ENCODE data around the gene VPS9D1.
A peak's percentile ranks its signal among the peaks of the same experiment; 100 is the strongest.

The VPS9D1 gene

DNA sequence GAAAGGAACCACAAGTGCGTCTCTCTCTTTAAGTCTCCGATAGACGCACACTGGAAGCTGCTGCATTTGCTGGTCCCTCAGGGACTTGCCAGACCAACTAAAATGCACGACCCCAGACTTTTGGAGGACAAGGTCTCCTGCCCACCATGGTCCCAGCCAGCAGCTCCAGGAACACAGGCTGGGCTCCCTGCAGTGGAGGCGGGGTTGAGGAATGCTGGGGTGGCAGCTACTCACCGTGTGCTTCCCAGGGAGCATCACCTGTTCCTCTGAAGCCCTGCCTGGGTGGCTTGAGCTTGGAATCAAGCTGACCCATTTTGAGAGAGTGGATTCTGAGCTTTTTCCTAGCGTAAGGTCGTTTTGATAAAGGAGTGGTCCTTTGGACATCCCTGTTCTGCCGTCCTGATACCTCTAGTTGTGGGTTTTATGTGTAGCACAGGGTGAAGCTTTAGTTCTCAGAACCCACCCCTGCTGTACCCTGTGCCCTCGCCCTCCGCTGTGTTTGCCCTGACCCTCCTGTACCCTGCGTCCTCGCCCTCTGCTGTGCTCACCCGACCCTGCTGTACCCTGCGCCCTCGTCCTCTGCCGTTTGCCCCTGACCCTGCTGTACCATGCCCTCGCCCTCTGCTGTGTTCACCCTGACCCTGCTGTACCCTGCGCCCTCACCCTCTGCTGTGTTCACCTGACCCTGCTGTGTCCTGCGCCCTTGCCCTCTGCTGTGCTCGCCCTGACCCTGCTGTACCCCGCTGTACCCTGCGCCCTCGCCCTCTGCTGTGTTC, 11.6 kb upstream of the VPS9D1 start:
- DNase-seq (ENCODE audit: low read depth in 2 of 2), result no peak

DNA sequence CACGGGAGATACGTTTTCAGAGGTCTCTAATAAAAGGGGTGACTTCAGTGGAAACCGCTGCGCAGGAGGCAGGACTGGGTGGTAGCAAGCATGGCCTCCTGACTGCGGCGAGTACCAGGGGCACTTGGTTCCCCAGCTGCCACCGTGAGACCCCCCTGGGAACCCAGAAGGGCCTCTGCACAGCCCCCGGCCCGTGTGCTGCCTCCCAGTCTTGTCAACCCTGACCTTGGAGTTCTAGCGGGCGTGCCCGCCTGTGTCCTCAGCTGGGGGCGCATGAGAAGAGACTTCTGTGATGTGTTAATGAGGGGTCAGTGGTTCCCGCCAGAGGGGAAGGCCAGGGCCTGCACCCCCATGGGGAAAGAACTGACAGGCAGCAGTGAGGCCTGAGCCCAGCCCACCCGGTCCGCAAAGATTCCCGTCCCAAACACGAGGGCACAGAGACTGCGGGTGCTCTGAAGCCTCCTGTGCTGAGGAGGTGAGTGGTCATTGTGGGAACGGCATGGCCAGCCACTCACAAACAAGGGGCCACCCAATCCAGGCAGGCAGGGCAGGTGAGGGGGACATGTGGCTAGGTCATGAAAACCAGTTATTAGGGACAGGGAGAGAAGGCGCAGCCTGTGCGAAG, 10.0 kb upstream of the VPS9D1 start:
- DNase-seq (ENCODE audit: low read depth in 2 of 2), result no peak

DNA sequence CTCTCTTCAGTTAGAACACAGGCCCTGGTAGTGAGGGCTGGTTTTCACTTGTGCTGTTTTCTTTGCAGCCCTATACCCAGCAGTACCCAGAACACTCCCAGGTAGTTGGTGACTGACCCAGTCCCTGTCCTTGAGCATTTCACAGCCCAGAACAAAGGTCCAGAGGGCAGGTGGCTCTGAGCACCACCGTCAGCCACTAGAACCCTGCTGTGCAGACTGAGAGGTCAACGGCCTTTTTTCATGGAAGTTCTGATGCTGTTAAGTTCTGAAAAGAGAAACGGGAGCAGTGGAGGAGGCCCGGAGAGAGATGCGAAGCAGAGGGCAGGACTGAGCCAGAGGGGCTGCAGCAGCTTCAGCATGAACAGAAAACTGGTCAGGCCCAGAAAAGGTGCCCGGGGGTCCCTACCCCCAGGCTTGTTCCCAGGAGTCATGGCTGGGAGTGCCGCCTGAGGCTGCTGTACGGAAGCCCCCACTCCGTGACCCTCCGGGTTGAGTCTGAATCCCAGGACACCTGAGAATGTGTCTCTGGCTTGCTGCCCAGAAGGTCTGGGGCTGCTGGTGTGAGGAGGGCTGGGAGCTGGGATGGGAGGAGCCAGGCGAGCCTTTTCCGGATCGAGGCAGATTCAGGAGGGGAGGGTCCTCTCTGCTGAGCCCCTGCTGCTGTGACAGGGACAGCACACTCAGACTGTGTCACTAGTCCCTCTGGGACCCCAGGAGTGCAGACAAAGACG, 9.3 kb upstream of the VPS9D1 start:
- no peak for DNase-seq (ENCODE audit: low read depth in 2 of 2)

DNA sequence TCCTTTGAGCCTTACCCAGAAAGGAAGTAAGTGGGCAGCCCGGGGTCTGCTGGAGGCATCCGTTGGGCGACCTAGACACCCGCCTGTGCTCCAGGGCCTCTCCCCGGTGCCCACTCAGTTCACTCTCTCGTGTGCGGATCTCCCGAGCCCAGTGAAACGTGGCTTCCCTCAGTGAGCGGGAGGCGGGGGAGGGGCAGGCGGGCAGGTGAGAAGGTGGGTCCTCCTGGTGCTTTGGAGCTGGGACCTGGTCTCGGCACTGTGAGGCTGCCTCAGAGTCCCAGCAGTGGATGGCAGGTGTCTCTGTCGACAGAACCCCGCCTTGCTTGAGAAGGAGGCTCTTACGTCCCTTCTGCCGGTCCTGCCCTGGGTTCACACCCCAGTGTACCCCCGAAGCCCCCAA, 8.6 kb upstream of the VPS9D1 start:
- DNase-seq (ENCODE audit: low read depth in 2 of 2), result no peak

DNA sequence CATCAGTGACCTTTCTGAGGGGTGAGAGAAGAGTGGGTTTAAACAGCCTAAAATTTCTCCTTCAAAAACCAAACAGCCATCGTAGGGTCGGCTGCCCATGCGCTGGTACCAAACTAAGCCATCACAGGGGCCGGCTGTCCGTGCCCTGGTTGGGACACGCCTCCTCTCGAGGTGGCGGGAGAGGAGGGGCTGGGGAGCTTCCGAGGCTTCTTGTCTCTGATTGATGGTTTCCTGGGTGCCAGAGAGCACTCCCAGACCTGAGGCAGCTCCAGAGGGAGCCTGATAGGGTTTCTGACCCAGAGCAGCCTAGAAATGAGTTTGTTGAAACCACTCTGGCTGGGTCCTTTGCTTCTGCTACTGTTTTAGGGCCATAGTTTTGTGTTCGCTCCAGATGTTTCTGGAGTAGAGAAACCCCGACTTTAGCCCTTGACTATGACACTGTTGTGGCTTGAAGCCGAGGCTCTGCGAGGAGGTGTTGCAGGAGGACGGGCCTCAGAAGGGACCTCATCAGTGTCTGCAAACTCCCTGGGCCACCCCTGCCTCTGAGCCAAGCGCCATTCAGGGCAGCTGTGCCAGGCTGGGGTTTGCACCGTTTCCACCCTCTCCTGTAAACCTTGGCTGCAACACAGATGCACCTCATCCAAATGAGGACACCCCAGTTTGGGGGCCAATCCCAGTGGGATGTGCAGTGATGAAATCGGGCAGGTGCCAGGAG, 6.9 kb upstream of the VPS9D1 start:
- no peak for DNase-seq (ENCODE audit: low read depth in 2 of 2)

DNA sequence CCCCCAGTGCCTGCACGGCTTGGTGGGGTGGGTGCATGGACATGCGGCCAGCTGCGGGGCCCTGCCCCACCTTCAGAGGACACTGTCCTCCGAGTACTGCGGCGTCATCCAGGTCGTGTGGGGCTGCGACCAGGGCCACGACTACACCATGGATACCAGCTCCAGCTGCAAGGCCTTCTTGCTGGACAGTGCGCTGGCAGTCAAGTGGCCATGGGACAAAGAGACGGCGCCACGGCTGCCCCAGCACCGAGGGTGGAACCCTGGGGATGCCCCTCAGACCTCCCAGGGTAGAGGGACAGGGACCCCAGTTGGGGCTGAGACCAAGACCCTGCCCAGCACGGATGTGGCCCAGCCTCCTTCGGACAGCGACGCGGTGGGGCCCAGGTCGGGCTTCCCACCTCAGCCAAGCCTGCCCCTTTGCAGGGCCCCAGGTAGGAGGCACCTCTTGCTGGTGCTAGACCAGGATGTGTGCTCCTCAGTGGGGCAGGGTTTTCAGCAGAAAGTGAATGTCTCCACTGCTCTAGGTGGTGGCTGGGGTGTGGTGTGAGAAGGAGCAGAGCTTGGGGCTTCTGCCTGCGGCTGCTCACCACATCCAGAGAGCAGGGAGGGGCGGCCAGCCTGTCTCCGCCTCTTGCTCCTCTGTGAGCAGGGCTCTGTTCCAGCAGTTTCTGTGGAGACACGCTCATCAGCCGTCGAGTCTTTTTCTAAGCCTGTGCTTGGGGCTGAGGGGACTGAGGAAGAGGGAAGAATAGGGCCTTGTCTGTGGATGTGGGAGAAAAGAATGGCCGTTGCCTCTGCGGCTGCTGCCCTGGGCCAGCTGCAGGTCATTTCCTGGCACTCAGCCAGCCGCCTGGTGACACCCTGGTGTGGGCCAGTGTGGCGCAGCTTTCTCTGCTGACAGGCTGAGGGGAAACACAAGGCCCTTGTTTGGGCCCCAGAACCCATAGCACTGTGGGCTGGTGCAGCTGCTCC, 2.9 kb upstream of the VPS9D1 start:
- DNase-seq (ENCODE audit: low read depth in 2 of 2), result peak; percentile 55 to 57

DNA sequence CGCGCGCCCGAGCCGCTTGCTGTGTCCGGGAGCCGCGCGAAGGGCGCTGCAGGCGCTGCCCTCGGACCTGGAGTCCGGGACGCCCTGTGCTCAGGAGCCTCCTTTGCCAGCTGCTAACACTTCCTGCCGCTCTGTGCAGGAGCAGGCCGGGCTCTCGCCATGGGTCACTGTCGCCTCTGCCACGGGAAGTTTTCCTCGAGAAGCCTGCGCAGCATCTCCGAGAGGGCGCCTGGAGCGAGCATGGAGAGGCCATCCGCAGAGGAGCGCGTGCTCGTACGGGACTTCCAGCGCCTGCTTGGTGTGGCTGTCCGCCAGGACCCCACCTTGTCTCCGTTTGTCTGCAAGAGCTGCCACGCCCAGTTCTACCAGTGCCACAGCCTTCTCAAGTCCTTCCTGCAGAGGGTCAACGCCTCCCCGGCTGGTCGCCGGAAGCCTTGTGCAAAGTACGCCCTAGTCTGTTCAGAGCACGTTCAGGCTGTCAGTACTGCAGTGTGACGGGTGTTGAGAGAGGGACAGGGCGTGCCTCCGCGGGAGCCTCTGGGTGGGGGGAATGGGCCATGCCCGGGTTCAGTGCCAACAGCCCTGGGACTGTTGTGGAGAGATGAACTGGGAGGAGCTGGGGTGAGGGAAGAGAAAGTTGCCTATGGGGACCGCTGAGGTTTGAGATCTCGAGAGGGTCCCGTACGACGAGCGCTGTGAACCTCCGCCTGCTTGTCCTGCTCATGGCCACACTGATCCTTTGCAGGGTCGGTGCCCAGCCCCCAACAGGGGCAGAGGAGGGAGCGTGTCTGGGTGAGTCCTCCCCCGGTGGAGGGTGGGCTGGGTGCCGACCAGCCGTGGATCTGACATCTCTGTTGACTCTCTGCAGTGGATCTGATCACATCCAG, 1.9 kb upstream of the VPS9D1 start:
- DNase-seq (ENCODE audit: low read depth in 2 of 2), result no peak

DNA sequence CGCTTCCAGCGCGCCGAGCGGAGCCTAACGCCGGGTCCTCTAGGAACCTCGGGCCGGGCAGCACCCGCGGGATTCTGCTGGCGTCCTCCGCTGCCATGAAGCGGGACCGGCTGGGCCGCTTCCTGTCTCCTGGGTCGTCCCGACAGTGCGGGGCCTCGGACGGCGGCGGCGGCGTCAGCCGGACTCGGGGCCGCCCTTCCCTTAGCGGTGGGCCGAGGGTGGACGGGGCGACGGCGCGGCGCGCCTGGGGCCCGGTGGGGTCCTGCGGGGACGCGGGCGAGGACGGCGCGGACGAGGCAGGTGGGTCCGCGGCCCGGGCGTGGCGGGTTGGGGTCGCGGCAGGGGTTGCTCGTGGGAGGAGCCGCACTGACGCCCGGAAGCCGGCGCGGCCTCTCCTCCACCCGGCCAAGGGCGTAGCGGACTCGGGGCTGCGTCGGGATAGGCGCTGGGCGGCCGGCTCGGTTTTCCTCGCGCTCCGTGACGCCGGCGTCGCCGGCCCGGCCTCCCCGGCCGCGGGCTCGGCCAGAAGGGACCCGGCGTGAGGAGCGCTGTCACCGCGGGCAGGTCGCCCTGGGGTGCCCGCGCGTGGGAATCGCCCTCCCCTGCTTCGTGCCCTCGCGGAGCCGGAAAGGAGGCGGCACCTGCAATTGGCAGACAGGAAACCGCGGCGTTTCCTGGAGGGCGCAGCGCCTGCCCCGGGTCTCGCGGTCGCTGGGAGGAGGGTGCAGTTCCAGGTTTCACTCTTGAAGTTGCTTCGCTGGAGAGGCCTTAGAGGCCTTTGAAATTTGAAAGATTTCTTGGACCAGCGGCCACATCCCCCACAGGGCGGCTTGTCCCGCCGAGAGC, 1.1 kb upstream of the VPS9D1 start:
- peak; percentile 78 to 81 for DNase-seq (ENCODE audit: low read depth in 2 of 2)

DNA sequence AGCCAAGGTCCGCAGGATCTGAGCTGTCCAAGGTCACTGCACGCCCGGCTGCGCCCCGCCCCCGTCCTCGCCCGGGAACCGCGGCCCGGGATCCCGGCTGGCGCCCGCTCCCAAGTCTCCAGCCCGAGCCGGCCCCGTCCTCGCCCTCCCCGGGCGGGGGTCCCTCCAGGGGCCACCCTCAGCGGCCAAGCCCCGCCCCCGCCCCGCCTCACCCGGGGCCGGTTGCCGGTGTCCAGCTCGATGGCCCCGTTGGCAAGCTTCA, 216 bp downstream of the VPS9D1 start:
- DNase-seq (ENCODE audit: low read depth in 2 of 2), result no peak

DNA sequence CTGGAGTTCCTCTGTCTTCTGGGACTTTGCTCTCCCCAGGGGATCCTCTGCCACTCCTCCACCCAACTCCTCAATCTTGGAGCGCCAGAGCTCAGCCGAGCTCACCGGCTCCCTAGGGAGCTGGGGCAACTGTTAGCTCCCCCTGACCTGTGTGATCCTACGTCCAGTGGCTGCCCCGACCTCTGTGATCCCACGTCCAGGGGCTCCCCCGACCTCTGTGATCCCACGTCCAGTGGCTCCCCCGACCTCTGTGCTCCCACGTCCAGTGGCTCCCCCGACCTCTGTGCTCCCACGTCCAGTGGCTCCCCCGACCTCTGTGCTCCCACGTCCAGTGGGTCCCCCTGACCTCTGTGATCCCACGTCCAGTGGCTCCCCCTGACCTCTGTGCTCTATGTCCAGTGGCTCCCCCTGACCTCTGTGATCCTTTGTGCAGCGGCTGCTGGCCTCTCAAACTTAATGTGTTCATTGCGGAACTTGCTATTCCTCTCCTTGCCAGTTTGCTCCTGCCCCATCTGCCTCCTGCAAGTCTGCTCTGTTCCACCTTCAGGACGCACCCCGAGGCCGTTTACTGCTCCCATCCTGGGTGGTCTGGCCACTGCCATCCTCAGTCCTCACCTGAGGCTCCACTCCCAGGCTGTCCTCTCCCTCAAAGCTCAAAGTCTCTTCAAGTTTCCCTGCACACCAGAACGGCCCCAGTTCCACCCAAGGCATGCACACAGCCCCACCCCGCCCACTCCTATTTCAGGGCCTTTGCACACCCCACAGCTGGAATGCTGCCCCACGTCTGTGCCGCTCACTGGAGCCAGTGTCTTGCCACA, 2.8 kb downstream of the VPS9D1 start:
- DNase-seq (ENCODE audit: low read depth in 2 of 2), result no peak

DNA sequence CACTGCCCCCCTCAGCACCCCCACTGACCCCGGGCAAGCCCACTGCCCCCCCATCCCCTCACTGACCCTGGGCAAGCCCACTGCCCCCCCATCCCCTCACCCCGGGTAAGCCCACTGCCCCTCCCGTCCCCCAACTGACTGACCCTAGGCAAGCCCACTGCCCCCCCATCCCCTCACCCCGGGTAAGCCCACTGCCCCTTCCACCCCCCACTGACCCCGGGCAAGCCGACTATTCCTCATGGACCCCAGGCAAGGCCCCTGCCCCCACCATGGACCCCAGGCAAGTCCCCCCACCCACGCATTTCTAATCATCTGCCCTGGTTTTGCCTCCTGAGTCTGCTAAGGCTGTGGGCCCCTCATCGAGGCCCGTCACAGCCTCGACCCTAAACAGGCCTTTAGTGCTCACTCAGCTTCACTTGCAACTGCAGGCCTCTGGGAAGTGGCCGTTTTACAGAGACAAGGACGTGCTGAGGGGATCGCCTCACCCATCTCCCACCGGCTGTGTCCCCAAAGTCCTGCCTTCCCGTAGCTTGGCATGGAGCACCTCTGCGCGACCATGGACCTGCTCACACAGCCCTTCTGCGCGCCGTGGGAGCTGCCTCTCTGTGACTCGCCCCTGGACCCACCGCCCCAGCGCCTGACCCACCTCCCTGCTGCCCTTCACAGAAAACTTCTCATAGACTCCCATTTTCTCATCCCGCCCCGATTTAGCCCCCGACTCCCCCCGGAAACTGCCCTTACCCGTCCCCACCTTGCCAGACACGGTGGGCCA, 3.6 kb downstream of the VPS9D1 start:
- DNase-seq (ENCODE audit: low read depth in 2 of 2), result no peak

DNA sequence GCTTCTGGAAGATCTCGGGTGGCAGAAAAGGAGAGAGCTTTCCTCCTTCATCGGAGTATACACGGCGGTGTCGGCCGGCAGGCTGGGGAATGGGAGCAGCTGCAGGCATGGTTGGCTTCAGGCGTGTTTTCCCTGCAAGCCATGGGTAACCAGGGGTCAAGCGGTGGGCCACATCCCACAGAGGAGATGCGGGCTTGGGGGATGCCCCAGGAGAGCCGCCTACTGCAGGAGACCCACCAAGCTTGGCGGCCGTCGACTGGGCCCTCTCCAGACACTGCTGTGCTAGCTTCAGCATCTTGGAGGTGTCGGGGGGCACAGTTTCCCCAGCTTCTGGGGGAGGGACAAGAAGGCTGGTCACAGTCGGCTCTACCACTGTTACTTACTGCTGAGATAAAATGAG, 4.2 kb downstream of the VPS9D1 start:
- no peak for DNase-seq (ENCODE audit: low read depth in 2 of 2)

DNA sequence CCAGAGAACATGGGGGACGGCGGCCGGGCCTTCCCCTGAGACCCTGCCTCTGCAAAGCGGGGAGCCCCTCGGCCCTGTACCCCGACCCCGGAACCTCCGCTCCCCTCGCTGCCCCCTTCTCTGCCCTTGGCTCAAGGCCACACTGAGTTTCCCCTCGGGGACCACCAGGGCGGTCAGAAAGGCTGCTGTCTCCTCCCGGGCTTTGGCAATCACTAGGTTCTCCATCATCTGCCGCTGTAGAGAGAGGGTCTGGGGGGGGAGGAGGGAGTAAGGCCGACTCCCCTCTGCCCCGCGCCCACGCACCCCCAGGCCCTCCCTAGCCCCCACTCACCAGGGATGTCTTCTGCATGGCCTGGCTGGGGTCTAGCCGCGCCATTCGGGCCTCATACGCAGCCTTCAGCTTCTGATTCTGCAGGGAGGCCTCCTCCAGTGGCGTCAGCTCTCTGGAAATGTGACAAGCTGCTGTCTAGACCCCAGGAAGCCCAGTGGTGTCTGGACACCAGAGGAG, 8.4 kb downstream of the VPS9D1 start:
- no peak for DNase-seq (ENCODE audit: low read depth in 2 of 2)

DNA sequence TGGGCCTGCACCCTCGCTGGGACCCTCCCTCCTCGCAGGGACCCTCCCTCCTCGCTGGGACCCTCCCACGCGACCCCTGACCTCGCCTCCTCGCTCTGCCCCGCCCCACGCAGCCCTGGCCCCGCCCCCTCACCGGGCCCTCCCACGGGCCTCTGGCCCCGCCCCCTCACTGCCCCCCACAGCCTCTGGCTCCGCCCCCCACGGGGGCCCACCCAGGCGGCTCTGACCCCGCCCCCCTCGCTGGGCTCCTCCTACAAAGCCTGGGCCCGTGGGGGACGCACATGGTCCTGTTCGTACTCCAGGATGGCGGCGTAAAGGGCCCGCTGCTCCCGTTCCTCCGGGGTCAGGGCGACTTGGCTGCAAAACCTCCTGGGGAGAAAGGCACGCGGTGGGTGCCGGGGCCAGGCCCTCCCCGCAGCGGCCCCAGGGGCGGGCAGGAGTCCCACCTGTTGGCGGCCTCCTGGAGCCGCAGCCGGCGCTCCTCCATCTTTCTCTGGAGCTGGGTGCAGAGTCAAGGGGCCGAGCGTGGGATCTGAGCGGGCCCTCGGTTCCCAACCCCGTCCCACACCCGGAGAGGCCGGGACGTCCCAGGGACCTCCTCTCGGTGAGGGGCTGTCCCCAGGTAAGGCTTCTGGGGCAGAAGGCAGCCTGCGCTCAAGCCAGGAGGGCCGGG, 9.0 kb downstream of the VPS9D1 start:
- DNase-seq (ENCODE audit: low read depth in 2 of 2), result peak; percentile 38 to 59

DNA sequence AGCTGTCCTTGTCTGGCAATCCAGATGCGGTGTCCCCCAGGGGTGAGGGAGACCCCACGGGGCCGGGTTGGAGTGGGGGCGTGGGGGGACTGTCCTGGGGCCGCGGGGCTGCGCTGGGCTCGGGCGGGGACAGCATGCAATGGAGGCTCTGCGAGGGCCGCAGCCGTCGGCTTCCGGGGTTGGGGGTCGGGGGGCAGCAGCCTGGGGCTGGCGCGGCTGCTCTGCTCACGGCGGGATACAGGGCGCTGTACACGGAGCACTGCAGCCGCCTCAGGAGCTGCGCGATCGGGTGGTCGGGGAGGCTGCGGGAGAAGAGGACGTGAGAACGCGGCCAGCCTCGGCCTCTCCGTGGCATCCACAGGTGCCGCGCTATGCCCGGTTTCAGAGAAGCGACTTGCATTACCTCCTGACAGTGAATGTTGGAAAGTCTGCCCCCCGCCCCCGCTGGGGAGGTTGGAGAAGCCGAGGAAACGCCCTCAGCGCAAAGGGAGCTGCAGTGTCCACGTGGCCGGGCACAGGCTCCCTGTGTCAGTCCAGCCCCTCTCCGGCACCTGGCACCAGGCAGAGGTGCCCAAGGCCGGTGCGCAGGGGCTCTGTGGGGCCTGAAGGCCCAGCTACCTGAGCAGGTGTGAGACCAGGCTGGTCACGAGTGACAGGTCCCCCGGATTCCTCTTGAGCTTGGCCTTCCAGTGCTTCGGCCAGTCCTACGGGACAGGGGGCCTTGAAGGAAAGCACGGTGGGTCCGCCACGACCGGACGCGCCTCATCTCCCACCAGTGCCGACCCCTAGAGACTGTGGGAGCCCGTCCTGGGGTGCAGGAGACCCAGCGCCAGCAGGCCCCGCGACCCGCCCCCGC, 9.8 kb downstream of the VPS9D1 start:
- no peak for DNase-seq (ENCODE audit: low read depth in 2 of 2)
